Measurements from ENCODE around the gene NTPCR.
"Not testable (repeated sequence)": the region's sequence is repeated elsewhere in the genome, so short reads cannot be mapped to it uniquely, and the experiment has no call there.

Gene NTPCR, protein sequence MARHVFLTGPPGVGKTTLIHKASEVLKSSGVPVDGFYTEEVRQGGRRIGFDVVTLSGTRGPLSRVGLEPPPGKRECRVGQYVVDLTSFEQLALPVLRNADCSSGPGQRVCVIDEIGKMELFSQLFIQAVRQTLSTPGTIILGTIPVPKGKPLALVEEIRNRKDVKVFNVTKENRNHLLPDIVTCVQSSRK

GRCh38 chr1:232950197-232951176, at the start of gene NTPCR:
Gene NTPCR (plus strand): TSS chr1:232950611. CDS start chr1:232950711, 100 bp downstream.
- Histone ChIP-seq H3K9me3 (ENCODE audit: control insufficient read depth, insufficient read depth, low read length) (no peaks in the 10 kb centered on the region), H3K36me3 (ENCODE audit: insufficient read depth, low read length) (no peaks in the 10 kb centered on the region), H3K4me1 (ENCODE audit: insufficient read depth, low read length) (peaks cover 25% of the 10 kb centered on the region), H3K9ac (ENCODE audit: low read depth, low read length) (peak within 1 kb of the TSS; percentile 87)

- Histone ChIP-seq H3K4me1 (ENCODE audit: insufficient read depth, low read length) (peaks cover 6% of the 10 kb centered on the region), H3K9me3 (ENCODE audit: control insufficient read depth, insufficient read depth, low read length) (no peaks in the 10 kb centered on the region; the same call in 1 of the 2 replicates), H3K9ac (ENCODE audit: low read depth, low read length) (no peak overlapping the region)
Observed at GRCh38 chr1:232900818-232901217, 49.6 kb upstream of the NTPCR start.

GRCh38 chr1:232901255-232901654, 49.2 kb upstream of the NTPCR start:
- no peaks in the 10 kb centered on the region for H3K36me3 ChIP-seq (ENCODE audit: insufficient read depth, low read length)
- H3K9ac ChIP-seq (ENCODE audit: low read depth, low read length), result no peak overlapping the region
- H3K9me3 ChIP-seq (ENCODE audit: control insufficient read depth, insufficient read depth, low read length), result no peaks in the 10 kb centered on the region; the same call in 1 of the 2 replicates
- peaks cover 6% of the 10 kb centered on the region for H3K4me1 ChIP-seq (ENCODE audit: insufficient read depth, low read length)

More at GRCh38 chr1:232900818-232901217, 49.6 kb upstream of the NTPCR start:
- H3K36me3 ChIP-seq (ENCODE audit: insufficient read depth, low read length), result no peaks in the 10 kb centered on the region

- H3K36me3 ChIP-seq (ENCODE audit: insufficient read depth, low read length), result no peaks in the 10 kb centered on the region
- H3K9me3 ChIP-seq (ENCODE audit: control insufficient read depth, insufficient read depth, low read length), result no peaks in the 10 kb centered on the region
- no peak overlapping the region for H3K9ac ChIP-seq (ENCODE audit: low read depth, low read length)
- peaks cover 6% of the 10 kb centered on the region for H3K4me1 ChIP-seq (ENCODE audit: insufficient read depth, low read length)
Observed at GRCh38 chr1:232902774-232903350, 47.5 kb upstream of the NTPCR start.

DNA sequence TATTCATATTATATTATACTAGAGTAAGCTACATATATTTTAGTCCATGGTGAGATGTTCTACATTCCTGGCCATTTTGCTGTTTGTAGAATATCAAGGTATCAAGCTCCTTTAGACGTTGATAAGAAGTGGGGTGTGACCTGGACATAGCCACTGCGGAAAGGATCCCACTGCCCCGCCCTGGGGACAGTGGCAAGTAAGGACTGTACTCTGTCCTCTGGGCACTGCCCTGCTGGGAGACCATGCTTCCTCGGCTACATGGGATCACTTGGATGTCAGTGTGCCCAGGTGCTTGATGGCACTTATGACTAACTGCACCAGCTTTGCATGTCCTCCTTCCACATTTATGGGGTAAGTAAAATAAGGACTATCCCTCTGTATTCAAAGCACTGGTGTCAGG, 46.3 kb upstream of the NTPCR start:
- H3K9ac ChIP-seq (ENCODE audit: low read depth, low read length), result no peak overlapping the region
- peaks cover 6% of the 10 kb centered on the region for H3K4me1 ChIP-seq (ENCODE audit: insufficient read depth, low read length)
- no peaks in the 10 kb centered on the region for H3K9me3 ChIP-seq (ENCODE audit: control insufficient read depth, insufficient read depth, low read length)
- no peaks in the 10 kb centered on the region for H3K36me3 ChIP-seq (ENCODE audit: insufficient read depth, low read length)

DNA sequence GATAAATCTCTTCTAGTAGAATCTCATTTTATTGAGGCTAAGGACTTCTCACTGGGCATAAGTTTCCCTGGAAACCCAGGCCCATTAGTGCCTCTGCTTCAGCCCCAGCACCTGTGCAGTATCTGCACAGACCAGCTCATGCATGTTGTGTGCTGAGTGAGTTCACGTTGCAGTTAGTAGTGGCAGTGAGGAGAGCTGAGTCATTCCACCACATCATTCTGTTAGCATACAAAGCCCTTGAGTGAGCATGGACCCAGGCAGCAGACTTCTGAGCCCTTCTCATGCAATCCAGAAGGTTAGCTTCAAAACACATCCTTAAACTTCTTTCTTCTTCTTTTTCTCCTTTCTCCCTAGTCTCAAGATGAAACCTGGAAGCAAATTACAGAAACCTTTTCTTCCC, 45.8 kb upstream of the NTPCR start:
- peaks cover 6% of the 10 kb centered on the region for H3K4me1 ChIP-seq (ENCODE audit: insufficient read depth, low read length)
- H3K9ac ChIP-seq (ENCODE audit: low read depth, low read length), result no peak overlapping the region
- H3K36me3 ChIP-seq (ENCODE audit: insufficient read depth, low read length), result no peaks in the 10 kb centered on the region
- no peaks in the 10 kb centered on the region for H3K9me3 ChIP-seq (ENCODE audit: control insufficient read depth, insufficient read depth, low read length)

- Histone ChIP-seq H3K4me1 (ENCODE audit: insufficient read depth, low read length) (peaks cover 11% of the 10 kb centered on the region), H3K36me3 (ENCODE audit: insufficient read depth, low read length) (no peaks in the 10 kb centered on the region), H3K9me3 (ENCODE audit: control insufficient read depth, insufficient read depth, low read length) (no peaks in the 10 kb centered on the region), H3K9ac (ENCODE audit: low read depth, low read length) (no peak overlapping the region)
Observed at GRCh38 chr1:232905331-232906034, 44.9 kb upstream of the NTPCR start.

DNA sequence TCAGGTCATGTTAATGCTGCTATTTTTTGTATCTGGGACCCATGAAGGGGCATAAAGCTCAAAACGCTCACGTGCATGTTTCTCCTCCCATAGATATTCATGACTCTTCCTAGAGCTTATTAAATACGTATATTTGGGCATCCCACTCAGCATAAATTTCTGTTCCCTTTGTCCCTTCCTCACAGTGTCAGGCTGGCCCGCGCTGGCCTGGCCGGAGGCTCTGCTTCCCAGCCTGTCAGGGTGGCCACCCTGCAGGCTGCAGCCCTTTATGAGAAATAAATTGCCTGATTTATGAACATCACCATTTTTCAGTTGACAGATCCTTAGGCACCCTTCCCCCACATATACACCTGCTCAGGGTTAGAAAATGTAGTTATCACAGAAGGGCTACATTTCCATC, 44.0 kb upstream of the NTPCR start:
- Histone ChIP-seq H3K36me3 (ENCODE audit: insufficient read depth, low read length) (no peaks in the 10 kb centered on the region), H3K9ac (ENCODE audit: low read depth, low read length) (no peak overlapping the region), H3K9me3 (ENCODE audit: control insufficient read depth, insufficient read depth, low read length) (no peaks in the 10 kb centered on the region), H3K4me1 (ENCODE audit: insufficient read depth, low read length) (peaks cover 10% of the 10 kb centered on the region; the same call in 1 of the 2 replicates)

- Histone ChIP-seq H3K9ac (ENCODE audit: low read depth, low read length) (no peak overlapping the region), H3K36me3 (ENCODE audit: insufficient read depth, low read length) (no peaks in the 10 kb centered on the region), H3K4me1 (ENCODE audit: insufficient read depth, low read length) (peaks cover 14% of the 10 kb centered on the region; the same call in 1 of the 2 replicates), H3K9me3 (ENCODE audit: control insufficient read depth, insufficient read depth, low read length) (no peaks in the 10 kb centered on the region)
Observed at GRCh38 chr1:232908831-232909230, 41.6 kb upstream of the NTPCR start.

GRCh38 chr1:232909752-232910151, 40.7 kb upstream of the NTPCR start:
- H3K36me3 ChIP-seq (ENCODE audit: insufficient read depth, low read length), result no peaks in the 10 kb centered on the region
- peaks cover 14% of the 10 kb centered on the region; the same call in 1 of the 2 replicates for H3K4me1 ChIP-seq (ENCODE audit: insufficient read depth, low read length)

DNA sequence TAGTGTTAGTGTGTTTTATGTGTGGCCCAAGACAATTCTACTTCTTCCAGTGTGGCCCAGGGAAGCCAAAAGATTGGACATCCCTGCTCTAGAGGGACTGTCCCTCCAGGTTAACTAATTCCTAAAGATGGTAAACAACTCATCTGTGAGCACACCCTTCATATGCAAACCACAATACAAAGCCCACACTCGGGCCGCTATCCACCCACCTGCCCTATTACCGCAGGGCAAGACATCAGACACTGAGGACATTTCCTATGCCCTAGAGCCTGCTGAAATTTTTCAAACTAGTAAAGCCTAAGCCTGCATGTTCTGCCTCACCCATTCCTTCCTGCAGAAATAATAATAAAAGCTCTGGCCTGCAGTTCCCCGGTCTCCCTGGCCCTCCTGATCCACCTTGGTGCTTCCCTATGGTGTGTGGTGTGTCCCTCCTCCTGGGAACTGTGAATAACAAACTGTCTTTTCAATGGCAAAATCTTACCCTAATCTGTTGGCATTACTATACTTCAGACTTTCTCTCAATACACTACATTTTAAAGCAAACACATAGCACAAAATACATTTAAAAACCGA, 39.3 kb upstream of the NTPCR start:
- H3K9ac ChIP-seq (ENCODE audit: low read depth, low read length), result no peak overlapping the region
- H3K9me3 ChIP-seq (ENCODE audit: control insufficient read depth, insufficient read depth, low read length), result no peaks in the 10 kb centered on the region
- peaks cover 14% of the 10 kb centered on the region; the same call in 1 of the 2 replicates for H3K4me1 ChIP-seq (ENCODE audit: insufficient read depth, low read length)
- H3K36me3 ChIP-seq (ENCODE audit: insufficient read depth, low read length), result no peaks in the 10 kb centered on the region

More at GRCh38 chr1:232909752-232910151, 40.7 kb upstream of the NTPCR start:
- H3K9me3 ChIP-seq (ENCODE audit: control insufficient read depth, insufficient read depth, low read length), result no peaks in the 10 kb centered on the region
- no peak overlapping the region for H3K9ac ChIP-seq (ENCODE audit: low read depth, low read length)

GRCh38 chr1:232912845-232913580, 37.4 kb upstream of the NTPCR start:
- Histone ChIP-seq H3K36me3 (ENCODE audit: insufficient read depth, low read length) (no peaks in the 10 kb centered on the region), H3K9ac (ENCODE audit: low read depth, low read length) (no peak overlapping the region), H3K9me3 (ENCODE audit: control insufficient read depth, insufficient read depth, low read length) (no peaks in the 10 kb centered on the region), H3K4me1 (ENCODE audit: insufficient read depth, low read length) (peaks cover 14% of the 10 kb centered on the region; the same call in 1 of the 2 replicates)

GRCh38 chr1:232914271-232914670, 36.1 kb upstream of the NTPCR start:
- H3K4me1 ChIP-seq (ENCODE audit: insufficient read depth, low read length), result peaks cover 14% of the 10 kb centered on the region; the same call in 1 of the 2 replicates
- not testable (repeated sequence) for H3K9me3 ChIP-seq (ENCODE audit: control insufficient read depth, insufficient read depth, low read length)

More at GRCh38 chr1:232914271-232914670, 36.1 kb upstream of the NTPCR start:
- not testable (repeated sequence) for H3K9ac ChIP-seq (ENCODE audit: low read depth, low read length); H3K36me3 ChIP-seq (ENCODE audit: insufficient read depth, low read length)
